Measurements from ENCODE around the gene SLC25A5.
"Not testable (repeated sequence)": the region's sequence is repeated elsewhere in the genome, so short reads cannot be mapped to it uniquely, and the experiment has no call there.

Gene SLC25A5

DNA sequence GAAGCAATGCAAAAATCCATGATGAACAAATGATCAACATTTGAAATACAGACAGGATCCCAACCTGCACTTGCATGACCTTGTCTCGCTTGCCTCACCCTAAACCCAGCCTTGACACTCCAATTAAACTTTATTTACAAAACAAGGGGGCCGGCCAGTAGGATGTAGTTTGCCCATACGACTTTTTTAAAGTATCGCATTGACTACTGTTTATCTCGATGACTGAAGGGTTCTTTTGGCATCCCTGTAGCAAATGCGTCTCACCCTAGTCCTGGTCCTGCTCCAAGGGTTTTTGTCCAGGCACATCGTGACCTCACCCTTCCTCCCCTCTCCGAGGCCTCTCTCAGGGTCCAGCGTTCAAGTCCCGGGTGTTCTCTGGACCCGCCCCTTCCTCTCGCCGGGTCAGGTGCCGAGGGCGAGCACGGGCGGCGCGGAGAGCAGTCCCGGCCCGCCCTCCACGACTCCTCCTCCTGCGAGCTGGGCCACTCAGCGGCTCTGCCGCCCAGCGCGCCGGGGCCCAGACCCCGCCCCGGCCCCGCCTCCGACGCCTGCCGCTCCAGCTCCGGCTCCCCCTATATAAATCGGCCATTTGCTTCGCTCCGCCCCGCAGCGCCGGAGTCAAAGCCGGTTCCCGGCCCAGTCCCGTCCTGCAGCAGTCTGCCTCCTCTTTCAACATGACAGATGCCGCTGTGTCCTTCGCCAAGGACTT, at the start of gene SLC25A5:
Gene SLC25A5 (plus strand): TSS at position 603 of the 709 bp plus-strand sequence. CDS start 72 bp downstream, at position 675.
- H3K27me3 ChIP-seq (ENCODE audit: control insufficient read depth in 2 of 2, insufficient read depth in 2 of 2, low read length in 2 of 2) = no peaks in the 10 kb centered on the region

GRCh38 chrX:119419146-119419545, 49.1 kb upstream of the SLC25A5 start:
- H3K4me1 ChIP-seq (ENCODE audit: control insufficient read depth in 2 of 2, insufficient read depth in 2 of 2, low read length in 2 of 2) = no peaks in the 10 kb centered on the region
- H3K9ac ChIP-seq (ENCODE audit: low read depth in 1 of 2, low read length in 2 of 2) = no peak overlapping the region
- H3K27ac ChIP-seq (ENCODE audit: low read depth in 2 of 2, low read length in 2 of 2) = no peak overlapping the region
- no peaks in the 10 kb centered on the region for H3K27me3 ChIP-seq (ENCODE audit: control insufficient read depth in 2 of 2, insufficient read depth in 2 of 2, low read length in 2 of 2)
- H3K36me3 ChIP-seq (ENCODE audit: control insufficient read depth in 2 of 2, insufficient read depth in 2 of 2, low read length in 2 of 2) = no peaks in the 10 kb centered on the region
- no peak overlapping the region for H3K4me3 ChIP-seq (ENCODE audit: low read length in 2 of 2)
- H3K9me3 ChIP-seq (ENCODE audit: control insufficient read depth in 2 of 2, low read length in 2 of 2) = no peaks in the 10 kb centered on the region

More for the DNA sequence above, at the start of gene SLC25A5:
- H3K4me1 ChIP-seq (ENCODE audit: control insufficient read depth in 2 of 2, insufficient read depth in 2 of 2, low read length in 2 of 2) = peaks cover 5 to 6% of the 10 kb centered on the region in 2 donors
- H3K9me3 ChIP-seq (ENCODE audit: control insufficient read depth in 2 of 2, low read length in 2 of 2) = no peaks in the 10 kb centered on the region
- peak within 1 kb of the TSS; percentile 96 to 98 for H3K27ac ChIP-seq (ENCODE audit: low read depth in 2 of 2, low read length in 2 of 2)
- peak within 1 kb of the TSS; percentile 79 to 88 for H3K4me3 ChIP-seq (ENCODE audit: low read length in 2 of 2)
- peaks cover 13 to 15% of the 10 kb centered on the region in 2 donors for H3K36me3 ChIP-seq (ENCODE audit: control insufficient read depth in 2 of 2, insufficient read depth in 2 of 2, low read length in 2 of 2)
- peak within 1 kb of the TSS; percentile 87 to 92 for H3K9ac ChIP-seq (ENCODE audit: low read depth in 1 of 2, low read length in 2 of 2)

- H3K27ac ChIP-seq (ENCODE audit: low read depth in 2 of 2, low read length in 2 of 2) = no peak overlapping the region
- H3K9ac ChIP-seq (ENCODE audit: low read depth in 1 of 2, low read length in 2 of 2) = no peak overlapping the region
- H3K36me3 ChIP-seq (ENCODE audit: control insufficient read depth in 2 of 2, insufficient read depth in 2 of 2, low read length in 2 of 2) = no peaks in the 10 kb centered on the region
- no peaks in the 10 kb centered on the region for H3K9me3 ChIP-seq (ENCODE audit: control insufficient read depth in 2 of 2, low read length in 2 of 2)
- no peaks in the 10 kb centered on the region for H3K4me1 ChIP-seq (ENCODE audit: control insufficient read depth in 2 of 2, insufficient read depth in 2 of 2, low read length in 2 of 2)
- no peak overlapping the region for H3K4me3 ChIP-seq (ENCODE audit: low read length in 2 of 2)
- H3K27me3 ChIP-seq (ENCODE audit: control insufficient read depth in 2 of 2, insufficient read depth in 2 of 2, low read length in 2 of 2) = no peaks in the 10 kb centered on the region
Measured at GRCh38 chrX:119419898-119420297, 48.3 kb upstream of the SLC25A5 start.

GRCh38 chrX:119421016-119421705, 47.1 kb upstream of the SLC25A5 start:
- Histone ChIP-seq H3K9ac (ENCODE audit: low read depth in 1 of 2, low read length in 2 of 2) (no peak overlapping the region), H3K9me3 (ENCODE audit: control insufficient read depth in 2 of 2, low read length in 2 of 2) (no peaks in the 10 kb centered on the region), H3K36me3 (ENCODE audit: control insufficient read depth in 2 of 2, insufficient read depth in 2 of 2, low read length in 2 of 2) (no peaks in the 10 kb centered on the region), H3K27ac (ENCODE audit: low read depth in 2 of 2, low read length in 2 of 2) (no peak overlapping the region), H3K27me3 (ENCODE audit: control insufficient read depth in 2 of 2, insufficient read depth in 2 of 2, low read length in 2 of 2) (no peaks in the 10 kb centered on the region), H3K4me3 (ENCODE audit: low read length in 2 of 2) (no peak overlapping the region), H3K4me1 (ENCODE audit: control insufficient read depth in 2 of 2, insufficient read depth in 2 of 2, low read length in 2 of 2) (no peaks in the 10 kb centered on the region)

- no peak overlapping the region for H3K9ac ChIP-seq (ENCODE audit: low read depth in 1 of 2, low read length in 2 of 2)
- H3K9me3 ChIP-seq (ENCODE audit: control insufficient read depth in 2 of 2, low read length in 2 of 2) = no peaks in the 10 kb centered on the region
- no peaks in the 10 kb centered on the region for H3K27me3 ChIP-seq (ENCODE audit: control insufficient read depth in 2 of 2, insufficient read depth in 2 of 2, low read length in 2 of 2)
- H3K27ac ChIP-seq (ENCODE audit: low read depth in 2 of 2, low read length in 2 of 2) = no peak overlapping the region
- H3K4me3 ChIP-seq (ENCODE audit: low read length in 2 of 2) = no peak overlapping the region
- no peaks in the 10 kb centered on the region for H3K4me1 ChIP-seq (ENCODE audit: control insufficient read depth in 2 of 2, insufficient read depth in 2 of 2, low read length in 2 of 2)
- H3K36me3 ChIP-seq (ENCODE audit: control insufficient read depth in 2 of 2, insufficient read depth in 2 of 2, low read length in 2 of 2) = no peaks in the 10 kb centered on the region
Measured at GRCh38 chrX:119423631-119424030, 44.6 kb upstream of the SLC25A5 start.

- Histone ChIP-seq H3K4me1 (ENCODE audit: control insufficient read depth in 2 of 2, insufficient read depth in 2 of 2, low read length in 2 of 2) (no peaks in the 10 kb centered on the region), H3K27me3 (ENCODE audit: control insufficient read depth in 2 of 2, insufficient read depth in 2 of 2, low read length in 2 of 2) (no peaks in the 10 kb centered on the region), H3K9me3 (ENCODE audit: control insufficient read depth in 2 of 2, low read length in 2 of 2) (no peaks in the 10 kb centered on the region), H3K27ac (ENCODE audit: low read depth in 2 of 2, low read length in 2 of 2) (no peak overlapping the region), H3K4me3 (ENCODE audit: low read length in 2 of 2) (no peak overlapping the region), H3K36me3 (ENCODE audit: control insufficient read depth in 2 of 2, insufficient read depth in 2 of 2, low read length in 2 of 2) (no peaks in the 10 kb centered on the region), H3K9ac (ENCODE audit: low read depth in 1 of 2, low read length in 2 of 2) (no peak overlapping the region)
Measured at GRCh38 chrX:119424999-119425398, 43.2 kb upstream of the SLC25A5 start.

DNA sequence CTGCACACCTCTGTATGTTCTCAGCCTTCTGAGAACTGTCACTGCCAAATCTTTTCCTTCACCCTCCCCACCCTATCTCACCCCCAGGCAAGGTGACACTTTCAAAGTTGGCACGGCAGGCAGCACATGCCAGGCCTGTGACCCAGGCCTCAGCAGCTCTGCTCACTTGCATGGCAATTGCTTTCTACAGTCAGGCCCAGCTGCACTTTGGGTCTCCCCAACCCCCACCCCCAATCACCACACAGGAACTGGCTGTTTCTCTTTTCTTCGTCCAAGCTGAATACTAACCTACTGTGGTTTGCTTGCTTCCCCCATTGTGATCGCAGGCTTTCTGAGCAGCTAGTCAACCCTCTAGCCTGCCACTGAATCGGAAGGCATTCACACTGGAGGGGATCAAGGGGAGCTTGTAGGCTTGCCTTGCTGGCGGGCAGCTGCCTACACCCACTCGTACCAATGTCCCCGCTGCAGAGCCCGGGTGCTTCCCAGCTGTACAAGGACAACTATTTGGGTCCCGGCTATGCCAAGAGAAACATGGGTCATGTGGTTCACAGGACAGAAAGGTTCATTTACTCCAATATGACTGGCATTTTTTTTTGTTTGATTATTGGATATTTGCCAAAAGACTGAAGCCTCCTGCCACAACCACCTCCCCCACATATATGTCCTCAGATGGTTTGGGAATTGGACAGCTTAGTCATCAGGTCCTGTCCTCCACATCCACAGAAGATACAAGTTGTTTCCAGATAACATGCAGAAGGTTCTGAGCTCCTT, 41.0 kb upstream of the SLC25A5 start:
- H3K27ac ChIP-seq (ENCODE audit: low read depth in 2 of 2, low read length in 2 of 2) = peak overlapping the region in 1 of 2 donors; percentile 32
- no peaks in the 10 kb centered on the region for H3K36me3 ChIP-seq (ENCODE audit: control insufficient read depth in 2 of 2, insufficient read depth in 2 of 2, low read length in 2 of 2)

GRCh38 chrX:119427795-119428185, 40.5 kb upstream of the SLC25A5 start:
- Histone ChIP-seq H3K4me1 (ENCODE audit: control insufficient read depth in 2 of 2, insufficient read depth in 2 of 2, low read length in 2 of 2) (no peaks in the 10 kb centered on the region), H3K36me3 (ENCODE audit: control insufficient read depth in 2 of 2, insufficient read depth in 2 of 2, low read length in 2 of 2) (no peaks in the 10 kb centered on the region), H3K9me3 (ENCODE audit: control insufficient read depth in 2 of 2, low read length in 2 of 2) (no peaks in the 10 kb centered on the region), H3K27ac (ENCODE audit: low read depth in 2 of 2, low read length in 2 of 2) (no peak overlapping the region), H3K9ac (ENCODE audit: low read depth in 1 of 2, low read length in 2 of 2) (no peak overlapping the region), H3K27me3 (ENCODE audit: control insufficient read depth in 2 of 2, insufficient read depth in 2 of 2, low read length in 2 of 2) (peaks cover 0 to 2% of the 10 kb centered on the region in 2 donors), H3K4me3 (ENCODE audit: low read length in 2 of 2) (no peak overlapping the region)

More for the DNA sequence above, 41.0 kb upstream of the SLC25A5 start:
- Histone ChIP-seq H3K9ac (ENCODE audit: low read depth in 1 of 2, low read length in 2 of 2) (no peak overlapping the region), H3K9me3 (ENCODE audit: control insufficient read depth in 2 of 2, low read length in 2 of 2) (no peaks in the 10 kb centered on the region), H3K4me3 (ENCODE audit: low read length in 2 of 2) (peak overlapping the region in 1 of 2 donors; percentile 20), H3K4me1 (ENCODE audit: control insufficient read depth in 2 of 2, insufficient read depth in 2 of 2, low read length in 2 of 2) (no peaks in the 10 kb centered on the region), H3K27me3 (ENCODE audit: control insufficient read depth in 2 of 2, insufficient read depth in 2 of 2, low read length in 2 of 2) (peaks cover 0 to 2% of the 10 kb centered on the region in 2 donors)

- H3K27ac ChIP-seq (ENCODE audit: low read depth in 2 of 2, low read length in 2 of 2) = no peak overlapping the region
- peaks cover 0 to 2% of the 10 kb centered on the region in 2 donors for H3K27me3 ChIP-seq (ENCODE audit: control insufficient read depth in 2 of 2, insufficient read depth in 2 of 2, low read length in 2 of 2)
- no peak overlapping the region for H3K9ac ChIP-seq (ENCODE audit: low read depth in 1 of 2, low read length in 2 of 2)
- H3K36me3 ChIP-seq (ENCODE audit: control insufficient read depth in 2 of 2, insufficient read depth in 2 of 2, low read length in 2 of 2) = no peaks in the 10 kb centered on the region
- no peak overlapping the region for H3K4me3 ChIP-seq (ENCODE audit: low read length in 2 of 2)
- no peaks in the 10 kb centered on the region for H3K4me1 ChIP-seq (ENCODE audit: control insufficient read depth in 2 of 2, insufficient read depth in 2 of 2, low read length in 2 of 2)
- no peaks in the 10 kb centered on the region for H3K9me3 ChIP-seq (ENCODE audit: control insufficient read depth in 2 of 2, low read length in 2 of 2)
Measured at GRCh38 chrX:119429471-119429870, 38.8 kb upstream of the SLC25A5 start.

DNA sequence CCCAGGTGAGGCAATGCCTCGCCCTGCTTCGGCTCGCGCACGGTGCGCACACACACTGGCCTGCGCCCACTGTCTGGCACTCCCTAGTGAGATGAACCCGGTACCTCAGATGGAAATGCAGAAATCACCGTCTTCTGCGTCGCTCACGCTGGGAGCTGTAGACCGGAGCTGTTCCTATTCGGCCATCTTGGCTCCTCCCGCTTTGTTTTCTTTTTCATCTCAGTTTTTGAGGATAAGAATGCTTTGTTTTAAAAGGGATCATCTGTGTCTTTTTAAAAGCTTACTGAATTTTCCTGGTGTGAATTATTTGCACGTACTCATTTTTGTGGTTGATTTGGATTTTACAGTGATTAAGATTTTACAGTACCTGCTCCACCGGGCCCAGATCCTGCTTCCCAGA, 26.9 kb upstream of the SLC25A5 start:
- H3K4me3 ChIP-seq (ENCODE audit: low read length in 2 of 2); H3K9me3 ChIP-seq (ENCODE audit: control insufficient read depth in 2 of 2, low read length in 2 of 2); H3K4me1 ChIP-seq (ENCODE audit: control insufficient read depth in 2 of 2, insufficient read depth in 2 of 2, low read length in 2 of 2); H3K27me3 ChIP-seq (ENCODE audit: control insufficient read depth in 2 of 2, insufficient read depth in 2 of 2, low read length in 2 of 2); H3K9ac ChIP-seq (ENCODE audit: low read depth in 1 of 2, low read length in 2 of 2); H3K36me3 ChIP-seq (ENCODE audit: control insufficient read depth in 2 of 2, insufficient read depth in 2 of 2, low read length in 2 of 2): not testable (repeated sequence)
- peak overlapping the region; percentile 48 to 58 for H3K27ac ChIP-seq (ENCODE audit: low read depth in 2 of 2, low read length in 2 of 2)

All from mucosa of rectum (tissue), 2 donors.